Esophagus squamous epithelium (tissue), 5 donors: ENCODE data around the gene LEF1. TPM values are rescaled to one million over a fixed set of nuclear protein-coding genes. Genes with fewer than 3 reads are reported as not detected.

Experiments
- DNase-seq: peaks from one replicate; lab custom pipeline; 2025; lab: John Stamatoyannopoulos, UW
- H3K27ac ChIP-seq, 4 donors: fragments of 200-600 bp; sonication (generic); one replicate each; pipeline ENCODE4 v1.5.1; 2016 to 2019; ENCODE audit warnings: mild to moderate bottlenecking in 1 of 4
- H3K27me3 ChIP-seq, 4 donors: fragments of 200-600 bp; sonication (generic); 1 replicate in 3 of 4; 2 replicates in 1 of 4; pipeline versions ENCODE4 v1.5.1 to v1.6.0; 2017 to 2021; ENCODE audit warnings: antibody characterized with exemption in 1 of 4
- H3K36me3 ChIP-seq, 3 donors: fragments of 200-600 bp; sonication (generic); one replicate each; pipeline ENCODE4 v1.5.1; 2016 to 2019
- H3K4me1 ChIP-seq, 3 donors: fragments of 200-600 bp; sonication (generic); one replicate each; pipeline ENCODE4 v1.5.1; 2017 to 2019
- H3K4me3 ChIP-seq, 4 donors: fragments of 200-600 bp; sonication (generic); 1 replicate in 3 of 4; 2 replicates in 1 of 4; pipeline ENCODE4 v1.5.1; 2016 to 2019; ENCODE audit warnings: mild to moderate bottlenecking in 2 of 4, moderate library complexity in 1 of 4
- H3K9me3 ChIP-seq, 3 donors: fragments of 200-600 bp; sonication (generic); one replicate each; pipeline ENCODE4 v1.5.1; 2016 to 2019
- CTCF ChIP-seq, 6 experiments: fragments of 450-650 bp in 4 of 6; fragments of 200-600 bp in 2 of 6; sonication (generic) in 2 of 6; IDR thresholded peaks; one replicate each; pipeline ENCODE4 v1.5.1; 2016 to 2019; ENCODE audit warnings: antibody characterized with exemption in 6 of 6, mild to moderate bottlenecking in 4 of 6, moderate library complexity in 4 of 6
- POLR2A ChIP-seq, 4 donors: fragments of 450-650 bp; IDR thresholded peaks; one replicate each; pipeline ENCODE4 v1.6.1; 2017; ENCODE audit warnings: antibody characterized with exemption in 4 of 4, mild to moderate bottlenecking in 4 of 4, moderate library complexity in 3 of 4
- WGBS, 2 donors: methylation state at CpG; one replicate each; pipeline ENCODE4 v1.1.5; 2018; 5-methylcytosine and 5-hydroxymethylcytosine counted together
- intact Hi-C: fragments of 100-400 bp; cut with DNase I; formaldehyde crosslinking; loops from one replicate; pipeline ENCODE4 v1.15.0; 2022
- total RNA-seq, 4 donors: library from RNA; depleted of rRNA; stranded (reverse); fragments of >200 nt; gene quantifications; one replicate each; pipeline ENCODE4 v1.1.0, GENCODE V29; 2016
- donor health status: DM: yes; HTN: yes; CAD: no.

The LEF1 gene
- total RNA-seq, 4 donors from 2014 or later = 8.0 to 13.9 (median 10.1) TPM

DNA sequence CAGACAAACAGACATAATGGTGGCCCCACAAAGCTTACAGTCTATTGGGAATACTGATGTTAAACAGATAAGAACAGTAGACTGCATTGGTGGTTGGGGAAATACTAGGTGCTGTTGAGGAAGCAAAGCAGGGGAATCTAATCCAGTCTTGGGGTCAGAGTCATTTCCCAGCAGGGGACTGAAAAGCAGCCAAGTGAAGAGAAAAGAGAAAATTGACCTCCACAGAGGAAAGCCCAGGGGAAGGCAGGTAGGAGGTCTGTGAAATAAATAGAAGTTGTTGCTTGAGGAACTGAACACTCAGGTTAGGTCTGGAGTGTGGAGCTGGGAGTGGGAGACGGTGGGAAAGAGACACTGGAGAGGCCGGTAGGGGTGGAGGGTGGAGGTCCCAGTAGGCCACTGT, 33.0 kb upstream of the LEF1 start:
- Histone ChIP-seq H3K36me3 (no peaks in the 10 kb centered on the region), H3K9me3 (no peaks in the 10 kb centered on the region), H3K27me3 (no peaks in the 10 kb centered on the region), H3K4me3 (no peak overlapping the region), H3K4me1 (no peaks in the 10 kb centered on the region), H3K27ac (no peak overlapping the region)
- intact Hi-C loops = no loop called here
- WGBS, 2 donors = 83 to 89% methylated on average over 2 of the region's 2 CpGs
- TF ChIP-seq CTCF (IDR thresholded peaks at IDR 0.05) = no peak
- no peak for TF ChIP-seq POLR2A (IDR thresholded peaks at IDR 0.05)
- no peak for DNase-seq

GRCh38 chr4:108199881-108200280, 31.1 kb upstream of the LEF1 start:
- no peak for DNase-seq
- TF ChIP-seq POLR2A (IDR thresholded peaks at IDR 0.05) = no peak
- WGBS, 2 donors = 50% methylated on average over 1 of the region's 1 CpG
- Histone ChIP-seq H3K27me3 (no peaks in the 10 kb centered on the region), H3K9me3 (no peaks in the 10 kb centered on the region), H3K36me3 (no peaks in the 10 kb centered on the region), H3K4me1 (no peaks in the 10 kb centered on the region), H3K4me3 (no peak overlapping the region), H3K27ac (no peak overlapping the region)
- intact Hi-C loops = no loop called here

- no peak for DNase-seq
- intact Hi-C loops = no loop called here
- no peak overlapping the region for H3K4me3 ChIP-seq
- H3K36me3 ChIP-seq = no peaks in the 10 kb centered on the region
- no peaks in the 10 kb centered on the region for H3K9me3 ChIP-seq
- TF ChIP-seq CTCF (IDR thresholded peaks at IDR 0.05) (no peak), POLR2A (IDR thresholded peaks at IDR 0.05) (no peak)
- WGBS, 2 donors = 51% methylated on average over 4 of the region's 4 CpGs
- no peaks in the 10 kb centered on the region for H3K4me1 ChIP-seq
- no peak overlapping the region for H3K27ac ChIP-seq
- H3K27me3 ChIP-seq = no peaks in the 10 kb centered on the region
Measured at GRCh38 chr4:108193886-108194672, 25.3 kb upstream of the LEF1 start.

DNA sequence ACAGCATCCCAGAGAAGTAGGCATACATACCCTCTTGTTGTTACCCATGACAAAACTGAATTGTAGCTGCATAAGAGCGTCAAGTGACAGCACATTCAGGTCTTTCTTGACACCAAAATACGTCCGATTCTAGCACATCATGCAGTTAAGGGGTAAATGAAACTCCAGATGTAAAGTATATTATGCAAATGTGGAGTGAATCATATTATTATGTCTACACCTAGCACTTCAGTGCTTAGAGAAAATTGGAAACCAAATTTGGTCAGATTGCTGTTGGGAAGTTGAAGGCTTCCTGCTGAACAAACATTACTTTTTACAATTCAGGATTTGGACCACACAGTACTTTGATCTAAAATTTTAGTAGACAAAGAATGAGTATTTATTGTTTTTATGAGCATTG, 24.2 kb upstream of the LEF1 start:
- Histone ChIP-seq H3K36me3 (no peaks in the 10 kb centered on the region), H3K4me3 (no peak overlapping the region), H3K27ac (no peak overlapping the region), H3K4me1 (no peaks in the 10 kb centered on the region), H3K9me3 (no peaks in the 10 kb centered on the region), H3K27me3 (no peaks in the 10 kb centered on the region)
- WGBS, 2 donors = 95% methylated on average over 3 of the region's 3 CpGs
- no peak for TF ChIP-seq POLR2A (IDR thresholded peaks at IDR 0.05)
- no peak for TF ChIP-seq CTCF (IDR thresholded peaks at IDR 0.05)
- no peak for DNase-seq
- intact Hi-C loops = no loop called here

DNA sequence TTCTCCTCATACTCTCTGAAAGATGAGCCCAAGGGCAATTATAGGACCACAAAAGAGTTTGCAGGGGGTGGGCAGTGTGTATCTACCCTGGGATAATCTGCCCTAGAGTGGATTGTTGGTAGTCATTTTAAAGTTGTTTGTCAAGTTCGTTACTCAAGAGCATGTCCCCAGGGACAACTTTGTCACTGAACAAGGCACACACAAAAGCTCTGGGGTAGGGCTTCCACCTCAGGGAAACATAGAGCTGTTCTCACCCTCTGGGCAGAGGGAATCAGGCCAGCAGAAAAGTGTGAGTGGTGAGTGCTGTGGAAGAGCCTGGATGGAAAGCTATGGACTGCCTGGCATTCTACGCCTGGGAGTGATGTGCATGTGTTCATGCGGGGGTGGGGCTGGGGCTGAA, 23.3 kb upstream of the LEF1 start:
- Histone ChIP-seq H3K27ac (no peak overlapping the region), H3K4me3 (no peak overlapping the region), H3K9me3 (no peaks in the 10 kb centered on the region), H3K4me1 (no peaks in the 10 kb centered on the region), H3K36me3 (no peaks in the 10 kb centered on the region), H3K27me3 (no peaks in the 10 kb centered on the region)
- TF ChIP-seq POLR2A (IDR thresholded peaks at IDR 0.05) = no peak
- TF ChIP-seq CTCF (IDR thresholded peaks at IDR 0.05) = no peak
- DNase-seq = no peak
- intact Hi-C loops = no loop called here
- WGBS, 2 donors = 77% methylated on average over 3 of the region's 3 CpGs; no CpG with 5 or more reads in 1 of the 2 donors
